Measurements from ENCODE around the gene SLC12A8. TPM values are rescaled to one million over a fixed set of nuclear protein-coding genes. Genes with fewer than 3 reads are reported as not detected.

The SLC12A8 gene
- total RNA-seq, 1 donor from 2014 or later = 2.2 TPM

- H3K27me3 Mint-ChIP-seq (ENCODE audit: insufficient read depth, low read depth) = peaks cover 7% of the 10 kb centered on the region
- H3K4me1 Mint-ChIP-seq = peaks cover 59% of the 10 kb centered on the region
Measured at GRCh38 chr3:125051715-125052581, 160.6 kb downstream of the SLC12A8 start.

GRCh38 chr3:125051205-125051604 is 161.3 kb downstream of the SLC12A8 start:
- Histone ChIP-seq H3K4me3 (peak overlapping the region; percentile 17), H3K36me3 (no peaks in the 10 kb centered on the region), H3F3A (ENCODE audit: low read depth) (peaks cover 50% of the 10 kb centered on the region), H3K27me3 (peaks cover 39% of the 10 kb centered on the region), H3K9ac (no peak overlapping the region), H3K27ac (no peak overlapping the region), H2AFZ (replicated peaks) (no peak overlapping the region), H3K9me3 (ENCODE audit: low read depth) (no peaks in the 10 kb centered on the region), H3K4me2 (peak overlapping the region; percentile 69), H4K20me1 (ENCODE audit: low read depth) (peaks cover 67% of the 10 kb centered on the region), H3K79me2 (ENCODE audit: low read depth) (peaks cover 35% of the 10 kb centered on the region), H3K4me1 (peaks cover 56% of the 10 kb centered on the region)
- no peak for DNase-seq (ENCODE audit: low spot score)
- H3K4me3 Mint-ChIP-seq = no peak overlapping the region
- no peak overlapping the region for H3K27ac Mint-ChIP-seq
- peaks cover 6% of the 10 kb centered on the region for H3K27me3 Mint-ChIP-seq (ENCODE audit: insufficient read depth, low read depth)
- TF ChIP-seq EZH2 (IDR thresholded peaks at IDR 0.05) (no peak), EZH2phosphoT487 (IDR thresholded peaks at IDR 0.05) (no peak), CTCF (IDR thresholded peaks at IDR 0.05) (no peak)
- H3K4me1 Mint-ChIP-seq = peaks cover 54% of the 10 kb centered on the region
- H3K36me3 Mint-ChIP-seq = peaks cover 27% of the 10 kb centered on the region
- H3K9me3 Mint-ChIP-seq = peaks cover 3% of the 10 kb centered on the region

More at GRCh38 chr3:125051715-125052581, 160.6 kb downstream of the SLC12A8 start:
- peak overlapping the region; percentile 17 for H3K4me3 ChIP-seq
- Mint-ChIP-seq H3K9me3 (peaks cover 3% of the 10 kb centered on the region), H3K36me3 (peaks cover 22% of the 10 kb centered on the region), H3K27ac (peak overlapping the region; percentile 0), H3K4me3 (peak overlapping the region; percentile 95)
- peaks cover 62% of the 10 kb centered on the region for H3K4me1 ChIP-seq
- TF ChIP-seq CTCF (IDR thresholded peaks at IDR 0.05) = no peak
- TF ChIP-seq EZH2 (IDR thresholded peaks at IDR 0.05) = no peak
- no peak for TF ChIP-seq EZH2phosphoT487 (IDR thresholded peaks at IDR 0.05)
- H3K9ac ChIP-seq = no peak overlapping the region
- peaks cover 31% of the 10 kb centered on the region for H3K79me2 ChIP-seq (ENCODE audit: low read depth)
- DNase-seq (ENCODE audit: low spot score) = peak; percentile 66
- H3K27ac ChIP-seq = no peak overlapping the region
- no peaks in the 10 kb centered on the region for H3K36me3 ChIP-seq
- H3K9me3 ChIP-seq (ENCODE audit: low read depth) = no peaks in the 10 kb centered on the region
- peaks cover 46% of the 10 kb centered on the region for H3K27me3 ChIP-seq
- peaks cover 50% of the 10 kb centered on the region for H3F3A ChIP-seq (ENCODE audit: low read depth)
- peaks cover 67% of the 10 kb centered on the region for H4K20me1 ChIP-seq (ENCODE audit: low read depth)
- no peak overlapping the region for H2AFZ ChIP-seq (replicated peaks)
- peak overlapping the region; percentile 69 for H3K4me2 ChIP-seq

- Histone ChIP-seq H3K79me2 (ENCODE audit: low read depth) (peaks cover 35% of the 10 kb centered on the region), H3K36me3 (no peaks in the 10 kb centered on the region), H3K4me1 (peaks cover 56% of the 10 kb centered on the region), H3F3A (ENCODE audit: low read depth) (peaks cover 50% of the 10 kb centered on the region), H3K27me3 (peaks cover 39% of the 10 kb centered on the region), H2AFZ (replicated peaks) (no peak overlapping the region), H3K4me3 (no peak overlapping the region), H3K9ac (no peak overlapping the region), H3K27ac (no peak overlapping the region), H3K4me2 (peak overlapping the region; percentile 24), H4K20me1 (ENCODE audit: low read depth) (peaks cover 67% of the 10 kb centered on the region), H3K9me3 (ENCODE audit: low read depth) (no peaks in the 10 kb centered on the region)
- Mint-ChIP-seq H3K9me3 (peaks cover 3% of the 10 kb centered on the region), H3K4me1 (peaks cover 54% of the 10 kb centered on the region), H3K27ac (no peak overlapping the region), H3K36me3 (peaks cover 28% of the 10 kb centered on the region), H3K4me3 (no peak overlapping the region), H3K27me3 (ENCODE audit: insufficient read depth, low read depth) (peaks cover 6% of the 10 kb centered on the region)
- no peak for TF ChIP-seq EZH2 (IDR thresholded peaks at IDR 0.05)
- TF ChIP-seq CTCF (IDR thresholded peaks at IDR 0.05) = no peak
- TF ChIP-seq EZH2phosphoT487 (IDR thresholded peaks at IDR 0.05) = no peak
- DNase-seq (ENCODE audit: low spot score) = no peak
Measured at GRCh38 chr3:125050488-125051090, 162.0 kb downstream of the SLC12A8 start.
